H54 (cell line): ENCODE measurements around the gene GFRA3.

Experiments
- DNase-seq: peaks from one replicate; pipeline ENCODE4 v3.0.0; 2011; ENCODE audit warnings: low spot score, mixed read lengths; ENCODE audit not compliant: insufficient read length
- FAIRE-seq: peaks from 3 replicates; lab custom pipeline; 2011; peaks lifted over from hg19 to GRCh38; lab: Jason Lieb, UNC
- POLR2A ChIP-seq: IDR thresholded peaks from 2 replicates; pipeline ENCODE4 v1.6.1; 2011; ENCODE audit warnings: low read depth, mild to moderate bottlenecking, low read length

Gene GFRA3

GRCh38 chr5:138234651-138235050 is 39.8 kb downstream of the GFRA3 start:
- no peak for FAIRE-seq

GRCh38 chr5:138233280-138233679 is 41.1 kb downstream of the GFRA3 start:
- TF ChIP-seq POLR2A, result no peak
- FAIRE-seq (no peak), DNase-seq (no peak)

More at GRCh38 chr5:138234651-138235050, 39.8 kb downstream of the GFRA3 start:
- DNase-seq, result no peak
- TF ChIP-seq POLR2A, result no peak

GRCh38 chr5:138230981-138231589 is 43.3 kb downstream of the GFRA3 start:
- FAIRE-seq, result no peak
- TF ChIP-seq POLR2A, result no peak
- DNase-seq, result no peak

- no peak for TF ChIP-seq POLR2A
- DNase-seq (no peak), FAIRE-seq (no peak)
Observed at GRCh38 chr5:138230261-138230660, 44.2 kb downstream of the GFRA3 start.

- DNase-seq, result no peak
- TF ChIP-seq POLR2A, result no peak
- no peak for FAIRE-seq
Observed at GRCh38 chr5:138229387-138229786, 45.0 kb downstream of the GFRA3 start.

GRCh38 chr5:138226910-138227309 is 47.5 kb downstream of the GFRA3 start:
- DNase-seq (no peak), FAIRE-seq (no peak)
- TF ChIP-seq POLR2A, result no peak

GRCh38 chr5:138224712-138225111 is 49.7 kb downstream of the GFRA3 start:
- FAIRE-seq (no peak), DNase-seq (no peak)
- no peak for TF ChIP-seq POLR2A

- no peak for DNase-seq
- no peak for FAIRE-seq
- no peak for TF ChIP-seq POLR2A
Observed at GRCh38 chr5:138223532-138223931, 50.9 kb downstream of the GFRA3 start.

- no peak for DNase-seq
- TF ChIP-seq POLR2A, result no peak
- FAIRE-seq, result no peak
Observed at GRCh38 chr5:138216799-138217198, 57.6 kb downstream of the GFRA3 start.

- peak; percentile 71 for TF ChIP-seq POLR2A
- DNase-seq (peak; percentile 86), FAIRE-seq (peak; percentile 86)
Observed at GRCh38 chr5:138213161-138214029, 61.0 kb downstream of the GFRA3 start, which contains the start of gene CDC23. Gene CDC23 (minus strand): TSS chr5:138213323. CDS start chr5:138213312, 11 bp downstream.

- peak; percentile 14 for DNase-seq
- FAIRE-seq, result no peak
- no peak for TF ChIP-seq POLR2A
Observed at GRCh38 chr5:138212828-138213160, 61.6 kb downstream of the GFRA3 start.

- TF ChIP-seq POLR2A, result no peak
- DNase-seq, result no peak
- no peak for FAIRE-seq
Observed at GRCh38 chr5:138210985-138211384, 63.4 kb downstream of the GFRA3 start.
